DOHH2 (cell line): ENCODE data around the gene ELP4.

Experiments used
- H3F3A ChIP-seq: fragments of 200-600 bp; sonication (generic), shearing (Covaris generic); 2 replicates; pipeline ENCODE4 v1.6.0; 2016; ENCODE audit warnings: antibody characterized with exemption, mild to moderate bottlenecking; ENCODE audit not compliant: control insufficient read depth, insufficient read depth
- H3K27ac ChIP-seq: fragments of 200-600 bp; sonication (generic); 2 replicates; pipeline ENCODE4 v1.5.1; 2014; ENCODE audit warnings: low read depth, mild to moderate bottlenecking, low read length, moderate library complexity
- H3K27me3 ChIP-seq: fragments of 200-600 bp; sonication (generic); 2 replicates; pipeline ENCODE4 v1.6.1; 2014; ENCODE audit warnings: mild to moderate bottlenecking, low read length, mixed read lengths; ENCODE audit not compliant: control insufficient read depth
- H3K36me3 ChIP-seq: fragments of 200-600 bp; sonication (generic); 2 replicates; pipeline ENCODE4 v1.6.1; 2014; ENCODE audit warnings: mild to moderate bottlenecking, low read length, moderate library complexity, mixed read lengths; ENCODE audit not compliant: control insufficient read depth
- H3K4me1 ChIP-seq: fragments of 200-600 bp; sonication (generic); 2 replicates; pipeline ENCODE4 v1.6.1; 2014; ENCODE audit warnings: mild to moderate bottlenecking, low read length, mixed read lengths; ENCODE audit not compliant: control insufficient read depth
- H3K4me2 ChIP-seq: fragments of 200-600 bp; sonication (generic); 2 replicates; pipeline ENCODE4 v1.6.0; 2014; ENCODE audit warnings: mild to moderate bottlenecking, low read length, moderate library complexity
- H3K4me3 ChIP-seq: fragments of 200-600 bp; sonication (generic); 2 replicates; pipeline ENCODE4 v1.5.1; 2014; ENCODE audit warnings: mild to moderate bottlenecking, low read length, mixed read lengths
- H3K79me2 ChIP-seq: fragments of 200-600 bp; sonication (generic); 2 replicates; pipeline ENCODE4 v1.6.1; 2014; ENCODE audit warnings: mild to moderate bottlenecking, low read length, mixed read lengths; ENCODE audit not compliant: control insufficient read depth
- H3K9me2 ChIP-seq: fragments of 200-600 bp; sonication (generic); replicated peaks from 2 replicates; pipeline ENCODE4 v1.6.1; 2014; ENCODE audit warnings: mild to moderate bottlenecking, low read length, mixed read lengths; ENCODE audit not compliant: control insufficient read depth
- H3K9me3 ChIP-seq: fragments of 200-600 bp; sonication (generic); 2 replicates; pipeline ENCODE4 v1.6.1; 2014; ENCODE audit warnings: antibody characterized with exemption, low read length, mixed read lengths; ENCODE audit not compliant: control insufficient read depth, insufficient read depth
- H4K20me1 ChIP-seq: fragments of 200-600 bp; sonication (generic); 2 replicates; pipeline ENCODE4 v1.6.0; 2014; ENCODE audit warnings: low read depth, mild to moderate bottlenecking, antibody characterized with exemption, low read length, moderate library complexity; ENCODE audit not compliant: control insufficient read depth, insufficient read depth
- EZH2phosphoT487 ChIP-seq: fragments of 200-600 bp; sonication (generic); IDR thresholded peaks from 2 replicates; pipeline ENCODE4 v1.6.1; 2017; ENCODE audit warnings: borderline replicate concordance, mild to moderate bottlenecking, antibody characterized with exemption, low read length, moderate library complexity, mixed read lengths
- TF ChIP-seq, protein P1 (sequence below): fragments of 200-600 bp; sonication (generic); IDR thresholded peaks from one replicate; pipeline ENCODE4 v1.5.1; 2014; ENCODE audit warnings: antibody characterized with exemption, mild to moderate bottlenecking, low read depth, low read length; ENCODE audit not compliant: poor library complexity, severe bottlenecking

The ELP4 gene

DNA sequence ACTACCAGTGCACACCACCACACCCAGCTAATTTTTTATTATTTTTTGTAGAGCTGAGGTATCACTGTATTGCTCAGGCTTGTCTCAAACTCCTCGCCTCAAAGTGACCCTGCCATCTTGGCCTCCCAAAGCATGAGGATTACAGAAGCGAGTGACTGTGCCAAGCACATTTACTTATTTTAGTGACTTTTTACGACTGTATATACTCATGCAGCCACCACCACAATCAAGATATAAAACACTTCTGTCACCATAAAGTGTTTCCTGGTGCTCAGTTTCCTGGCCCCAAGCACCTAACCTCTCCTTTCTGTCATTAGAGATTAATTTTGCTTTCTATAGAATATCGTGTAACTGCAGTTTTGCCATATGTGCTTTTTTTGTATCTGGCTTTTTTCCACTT, 25.9 kb downstream of the ELP4 start:
- no peak overlapping the region for H3K27ac ChIP-seq
- no peak for TF ChIP-seq EZH2phosphoT487
- TF ChIP-seq, protein P1, sequence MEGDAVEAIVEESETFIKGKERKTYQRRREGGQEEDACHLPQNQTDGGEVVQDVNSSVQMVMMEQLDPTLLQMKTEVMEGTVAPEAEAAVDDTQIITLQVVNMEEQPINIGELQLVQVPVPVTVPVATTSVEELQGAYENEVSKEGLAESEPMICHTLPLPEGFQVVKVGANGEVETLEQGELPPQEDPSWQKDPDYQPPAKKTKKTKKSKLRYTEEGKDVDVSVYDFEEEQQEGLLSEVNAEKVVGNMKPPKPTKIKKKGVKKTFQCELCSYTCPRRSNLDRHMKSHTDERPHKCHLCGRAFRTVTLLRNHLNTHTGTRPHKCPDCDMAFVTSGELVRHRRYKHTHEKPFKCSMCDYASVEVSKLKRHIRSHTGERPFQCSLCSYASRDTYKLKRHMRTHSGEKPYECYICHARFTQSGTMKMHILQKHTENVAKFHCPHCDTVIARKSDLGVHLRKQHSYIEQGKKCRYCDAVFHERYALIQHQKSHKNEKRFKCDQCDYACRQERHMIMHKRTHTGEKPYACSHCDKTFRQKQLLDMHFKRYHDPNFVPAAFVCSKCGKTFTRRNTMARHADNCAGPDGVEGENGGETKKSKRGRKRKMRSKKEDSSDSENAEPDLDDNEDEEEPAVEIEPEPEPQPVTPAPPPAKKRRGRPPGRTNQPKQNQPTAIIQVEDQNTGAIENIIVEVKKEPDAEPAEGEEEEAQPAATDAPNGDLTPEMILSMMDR, result no peak
- H3K9me3 ChIP-seq, result no peaks in the 10 kb centered on the region
- no peaks in the 10 kb centered on the region for H3K27me3 ChIP-seq
- no peak overlapping the region for H3K4me2 ChIP-seq
- peaks cover 3% of the 10 kb centered on the region for H3K36me3 ChIP-seq
- no peak overlapping the region for H3K4me3 ChIP-seq
- H3K9me2 ChIP-seq, result no peaks in the 10 kb centered on the region
- H3K4me1 ChIP-seq, result no peaks in the 10 kb centered on the region
- no peaks in the 10 kb centered on the region for H3F3A ChIP-seq
- H4K20me1 ChIP-seq, result no peaks in the 10 kb centered on the region
- H3K79me2 ChIP-seq, result no peaks in the 10 kb centered on the region

DNA sequence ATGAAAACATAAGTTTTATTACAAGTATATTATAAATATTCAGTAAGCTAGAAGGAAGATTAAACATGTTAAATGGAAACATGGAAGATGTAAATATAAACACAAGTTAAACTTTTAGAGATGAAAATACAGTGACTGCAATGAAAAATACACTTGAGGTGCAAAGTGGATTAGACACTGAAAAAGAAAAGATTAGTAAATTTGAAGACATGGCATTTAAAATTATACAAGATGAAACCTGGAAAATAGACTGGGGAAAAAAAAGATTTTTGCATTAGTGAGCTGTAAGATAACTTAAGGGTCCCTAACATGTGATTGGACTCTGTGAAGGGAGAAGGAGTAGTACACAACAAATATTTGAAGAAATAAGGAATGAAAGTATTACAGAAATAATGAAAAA, 33.3 kb downstream of the ELP4 start:
- no peak for TF ChIP-seq EZH2phosphoT487
- TF ChIP-seq, protein P1, result no peak
- Histone ChIP-seq H3K4me1 (no peaks in the 10 kb centered on the region), H3K4me3 (no peak overlapping the region), H3K27ac (no peak overlapping the region), H3K27me3 (no peaks in the 10 kb centered on the region), H3K36me3 (peaks cover 26% of the 10 kb centered on the region), H3K4me2 (no peak overlapping the region), H4K20me1 (no peaks in the 10 kb centered on the region), H3K79me2 (no peaks in the 10 kb centered on the region), H3F3A (no peaks in the 10 kb centered on the region), H3K9me3 (no peaks in the 10 kb centered on the region; the same call in 1 of the 2 replicates), H3K9me2 (no peaks in the 10 kb centered on the region)

DNA sequence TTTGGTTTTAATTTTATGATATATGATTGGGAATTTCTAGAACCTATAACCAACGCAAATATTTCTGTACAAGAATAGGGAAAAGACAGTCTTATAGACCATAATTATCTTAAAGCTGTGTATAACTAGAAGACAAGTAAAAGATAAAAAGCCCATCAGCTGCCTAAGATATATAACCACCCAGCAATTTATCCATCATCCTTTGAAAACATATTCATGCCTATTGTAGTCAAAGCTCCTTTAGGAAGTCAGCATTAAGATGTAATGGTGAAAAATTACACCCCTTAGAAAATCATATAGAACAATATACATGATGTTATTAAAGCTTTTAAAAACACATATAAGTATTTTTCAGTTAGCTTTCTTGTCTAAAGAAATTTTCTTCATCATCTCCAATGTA, 46.4 kb downstream of the ELP4 start:
- Histone ChIP-seq H3K9me3 (no peaks in the 10 kb centered on the region), H3K4me2 (no peak overlapping the region), H3K27me3 (no peaks in the 10 kb centered on the region), H3K4me1 (no peaks in the 10 kb centered on the region), H3K27ac (no peak overlapping the region), H3K9me2 (no peaks in the 10 kb centered on the region), H3K36me3 (no peaks in the 10 kb centered on the region), H3K79me2 (no peaks in the 10 kb centered on the region), H3F3A (no peaks in the 10 kb centered on the region), H3K4me3 (no peak overlapping the region), H4K20me1 (no peaks in the 10 kb centered on the region)
- TF ChIP-seq, protein P1, result no peak
- TF ChIP-seq EZH2phosphoT487, result no peak

DNA sequence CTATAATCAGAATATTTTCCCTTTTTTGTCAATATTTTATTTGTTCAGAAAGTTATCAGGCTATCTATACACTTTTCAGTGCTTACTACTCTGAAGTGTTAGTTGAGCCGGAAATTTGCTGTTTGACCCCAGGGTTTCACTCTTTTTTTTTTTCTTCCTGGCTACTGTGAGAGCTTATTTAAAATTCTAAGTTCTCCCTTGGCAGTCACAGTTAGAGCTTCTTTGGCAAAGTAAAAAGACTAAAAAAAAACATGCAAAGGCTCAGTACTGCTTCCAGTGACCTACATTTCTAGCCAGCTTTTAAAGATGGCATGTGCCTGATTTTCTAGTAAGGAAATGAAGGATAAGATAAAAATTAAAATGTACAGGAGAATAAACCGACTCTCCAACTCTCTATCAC, 48.4 kb downstream of the ELP4 start:
- Histone ChIP-seq H3K4me3 (no peak overlapping the region), H3K4me2 (no peak overlapping the region), H3F3A (no peaks in the 10 kb centered on the region), H3K9me2 (no peaks in the 10 kb centered on the region), H3K9me3 (no peaks in the 10 kb centered on the region), H3K27me3 (no peaks in the 10 kb centered on the region), H3K36me3 (no peaks in the 10 kb centered on the region), H3K4me1 (no peaks in the 10 kb centered on the region), H3K27ac (no peak overlapping the region), H4K20me1 (no peaks in the 10 kb centered on the region), H3K79me2 (no peaks in the 10 kb centered on the region)
- TF ChIP-seq, protein P1, result no peak
- TF ChIP-seq EZH2phosphoT487, result no peak
